Islet precursor cell (in vitro differentiated cells): ENCODE data around the gene C1orf74.

Experiments used
- DNase-seq: peaks from one replicate; pipeline ENCODE4 v3.0.0-alpha.2; 2018

The C1orf74 gene

GRCh38 chr1:209769171-209769904 lies 15.0 kb downstream of the C1orf74 start:
- DNase-seq: peak; percentile 92

- no peak for DNase-seq
These were observed 16.0 kb downstream of the C1orf74 start for GRCh38 chr1:209768354-209768774.

- DNase-seq: no peak
These were observed 16.7 kb downstream of the C1orf74 start for GRCh38 chr1:209767706-209768105.

- DNase-seq: no peak
These were observed 17.3 kb downstream of the C1orf74 start for GRCh38 chr1:209767096-209767495.

GRCh38 chr1:209766051-209766450 lies 18.3 kb downstream of the C1orf74 start:
- no peak for DNase-seq

- DNase-seq: no peak
These were observed 23.2 kb downstream of the C1orf74 start for GRCh38 chr1:209761011-209761635.

- no peak for DNase-seq
These were observed 24.5 kb downstream of the C1orf74 start for GRCh38 chr1:209759829-209760359.

GRCh38 chr1:209758400-209758799 lies 26.0 kb downstream of the C1orf74 start:
- DNase-seq: no peak

GRCh38 chr1:209756615-209757445 lies 27.5 kb downstream of the C1orf74 start:
- no peak for DNase-seq

- no peak for DNase-seq
These were observed 28.3 kb downstream of the C1orf74 start, which contains the start of gene TRAF3IP3 for GRCh38 chr1:209755926-209756614. TRAF3IP3 (plus strand) TSS chr1:209756053; CDS start chr1:209760040, 3,987 bp downstream.

- no peak for DNase-seq
These were observed 29.1 kb downstream of the C1orf74 start for GRCh38 chr1:209755256-209755655.

- DNase-seq: no peak
These were observed 31.5 kb downstream of the C1orf74 start for GRCh38 chr1:209752890-209753289.

GRCh38 chr1:209751627-209752231 lies 32.6 kb downstream of the C1orf74 start:
- DNase-seq: no peak

- DNase-seq: no peak
These were observed 34.6 kb downstream of the C1orf74 start for GRCh38 chr1:209749670-209750323.

GRCh38 chr1:209749205-209749604 lies 35.2 kb downstream of the C1orf74 start:
- no peak for DNase-seq

GRCh38 chr1:209748620-209749019 lies 35.7 kb downstream of the C1orf74 start:
- DNase-seq: no peak

GRCh38 chr1:209747580-209748262 lies 36.6 kb downstream of the C1orf74 start:
- DNase-seq: peak; percentile 100

- DNase-seq: no peak
These were observed 37.8 kb downstream of the C1orf74 start for GRCh38 chr1:209746451-209747165.

- no peak for DNase-seq
These were observed 41.2 kb downstream of the C1orf74 start for GRCh38 chr1:209743145-209743482.

GRCh38 chr1:209742409-209743144 lies 41.8 kb downstream of the C1orf74 start:
- no peak for DNase-seq
